Hepatocyte (in vitro differentiated cells): ENCODE data around the gene CRIM1. TPM values are rescaled to one million over a fixed set of nuclear protein-coding genes. Genes with fewer than 3 reads are reported as not detected.

Experiments
- DNase-seq: peaks from one replicate; pipeline ENCODE4 v3.0.0-alpha.2; 2016; ENCODE audit warnings: low spot score
- H2AFZ ChIP-seq: fragments of 200-600 bp; sonication (generic); 2 replicates; pipeline ENCODE4 v1.6.0; 2016; ENCODE audit warnings: antibody characterized with exemption, mild to moderate bottlenecking
- H3K27ac ChIP-seq: fragments of 200-600 bp; sonication (generic); 2 replicates; pipeline ENCODE4 v1.5.1; 2016; ENCODE audit warnings: mild to moderate bottlenecking
- H3K27me3 ChIP-seq: fragments of 200-600 bp; sonication (generic); 2 replicates; pipeline ENCODE4 v1.6.1; 2016
- H3K36me3 ChIP-seq: fragments of 200-600 bp; sonication (generic); replicated peaks from 2 replicates; pipeline ENCODE4 v1.5.1; 2016; ENCODE audit warnings: low read depth; ENCODE audit not compliant: insufficient read depth
- H3K4me1 ChIP-seq: fragments of 200-600 bp; sonication (generic); 2 replicates; pipeline ENCODE4 v1.5.1; 2016; ENCODE audit warnings: mild to moderate bottlenecking, moderate library complexity; ENCODE audit not compliant: insufficient read depth
- H3K4me2 ChIP-seq: fragments of 200-600 bp; sonication (generic); 2 replicates; pipeline ENCODE4 v1.6.0; 2016
- H3K4me3 ChIP-seq: fragments of 200-600 bp; sonication (generic); 2 replicates; pipeline ENCODE4 v1.5.1; 2016; ENCODE audit warnings: mild to moderate bottlenecking
- H3K79me2 ChIP-seq: fragments of 200-600 bp; sonication (generic); 2 replicates; pipeline ENCODE4 v1.6.0; 2017; ENCODE audit warnings: mild to moderate bottlenecking
- H3K9me2 ChIP-seq: fragments of 200-600 bp; sonication (generic); replicated peaks from 2 replicates; pipeline ENCODE4 v1.6.0; 2017; ENCODE audit warnings: mild to moderate bottlenecking; ENCODE audit not compliant: insufficient read depth
- H3K9me3 ChIP-seq: fragments of 200-600 bp; sonication (generic); 2 replicates; pipeline ENCODE4 v1.5.1; 2016; ENCODE audit warnings: low read depth, mild to moderate bottlenecking
- H4K20me1 ChIP-seq: fragments of 200-600 bp; sonication (generic); 2 replicates; pipeline ENCODE4 v1.6.0; 2016; ENCODE audit warnings: mild to moderate bottlenecking; ENCODE audit not compliant: insufficient read depth, poor library complexity, severe bottlenecking
- CTCF ChIP-seq: fragments of 200-600 bp; sonication (generic); IDR thresholded peaks from 2 replicates; pipeline ENCODE4 v1.5.1; 2016; ENCODE audit warnings: antibody characterized with exemption, mild to moderate bottlenecking; ENCODE audit not compliant: poor library complexity
- EZH2 ChIP-seq: fragments of 200-600 bp; sonication (generic); IDR thresholded peaks from 2 replicates; pipeline ENCODE4 v1.6.1; 2016; ENCODE audit warnings: antibody characterized with exemption, mild to moderate bottlenecking, borderline replicate concordance
- EZH2phosphoT487 ChIP-seq: fragments of 200-600 bp; sonication (generic); IDR thresholded peaks from one replicate; pipeline ENCODE4 v1.6.1; 2018; ENCODE audit warnings: antibody characterized with exemption, mild to moderate bottlenecking, low read depth, moderate library complexity; ENCODE audit not compliant: unreplicated experiment, severe bottlenecking
- WGBS: methylation state at CpG from one replicate; pipeline ENCODE4 v1.1.6; 2016; ENCODE audit warnings: low lambda C conversion rate; ENCODE audit errors: missing lambda C conversion rate; 5-methylcytosine and 5-hydroxymethylcytosine counted together
- polyA plus RNA-seq: library from polyadenylated mRNA; unstranded; fragments of >200 nt; fragmentation: Nextera tagmentation; extraction: Ambion mirVana; gene quantifications from 2 replicates; pipeline ENCODE4 v1.2.1, GENCODE V29; 2016
- total RNA-seq: library from RNA; depleted of rRNA; stranded (reverse); fragments of >200 nt; gene quantifications from 2 replicates; pipeline ENCODE4 v1.2.3, GENCODE V29; 2014

The CRIM1 gene
- total and polyA plus RNA-seq, 2 experiments from 2014 or later = 23.0 to 40.8 TPM

GRCh38 chr2:36441816-36442215 is 86.2 kb downstream of the CRIM1 start:
- H3K27me3 ChIP-seq = no peaks in the 10 kb centered on the region
- DNase-seq = no peak
- TF ChIP-seq CTCF = no peak
- no peak for TF ChIP-seq EZH2
- no peak for TF ChIP-seq EZH2phosphoT487
- H3K36me3 ChIP-seq = no peaks in the 10 kb centered on the region
- H4K20me1 ChIP-seq = no peaks in the 10 kb centered on the region
- H3K9me3 ChIP-seq = no peaks in the 10 kb centered on the region
- no peaks in the 10 kb centered on the region for H3K9me2 ChIP-seq
- H3K4me2 ChIP-seq = no peak overlapping the region
- no peak overlapping the region for H3K27ac ChIP-seq
- no peak overlapping the region for H3K4me3 ChIP-seq
- no peaks in the 10 kb centered on the region for H3K79me2 ChIP-seq
- no peak overlapping the region for H2AFZ ChIP-seq
- no peaks in the 10 kb centered on the region for H3K4me1 ChIP-seq
- WGBS = 82% methylated on average over 6 of the region's 6 CpGs

- no peak overlapping the region for H2AFZ ChIP-seq
- no peaks in the 10 kb centered on the region for H3K79me2 ChIP-seq
- no peak for DNase-seq
- 96% methylated on average over 7 of the region's 7 CpGs for WGBS
- H3K4me1 ChIP-seq = no peaks in the 10 kb centered on the region
- no peak for TF ChIP-seq CTCF
- no peak for TF ChIP-seq EZH2phosphoT487
- TF ChIP-seq EZH2 = no peak
- H4K20me1 ChIP-seq = no peaks in the 10 kb centered on the region
- no peaks in the 10 kb centered on the region for H3K36me3 ChIP-seq
- no peak overlapping the region for H3K27ac ChIP-seq
- no peaks in the 10 kb centered on the region for H3K9me3 ChIP-seq
- no peaks in the 10 kb centered on the region for H3K9me2 ChIP-seq
- H3K4me3 ChIP-seq = no peak overlapping the region
- H3K27me3 ChIP-seq = no peaks in the 10 kb centered on the region
- H3K4me2 ChIP-seq = no peak overlapping the region
Observed at GRCh38 chr2:36444216-36444936, 88.8 kb downstream of the CRIM1 start.

- H3K79me2 ChIP-seq = no peaks in the 10 kb centered on the region
- H2AFZ ChIP-seq = no peak overlapping the region
- no peak overlapping the region for H3K4me2 ChIP-seq
- no peaks in the 10 kb centered on the region for H3K36me3 ChIP-seq
- H3K4me3 ChIP-seq = no peak overlapping the region
- no peak for TF ChIP-seq CTCF
- TF ChIP-seq EZH2phosphoT487 = no peak
- no peak for TF ChIP-seq EZH2
- 83% methylated on average over 8 of the region's 8 CpGs for WGBS
- no peak for DNase-seq
- H3K27ac ChIP-seq = no peak overlapping the region
- H3K4me1 ChIP-seq = peaks cover 3% of the 10 kb centered on the region
- no peaks in the 10 kb centered on the region for H3K27me3 ChIP-seq
- no peaks in the 10 kb centered on the region for H3K9me3 ChIP-seq
- no peaks in the 10 kb centered on the region for H3K9me2 ChIP-seq
- no peaks in the 10 kb centered on the region for H4K20me1 ChIP-seq
Observed at GRCh38 chr2:36445185-36445866, 89.7 kb downstream of the CRIM1 start.
